GM20000 (cell line): ENCODE results near the gene ABHD10.

Experiments
- DNase-seq: peaks from one replicate; pipeline ENCODE4 v3.0.0; 2012; ENCODE audit warnings: low spot score
- TF ChIP-seq, protein P1 (sequence below): IDR thresholded peaks from 2 replicates; pipeline ENCODE4 v1.5.1; 2012; ENCODE audit warnings: mild to moderate bottlenecking, control low read depth; ENCODE audit errors: extremely low read depth, missing control alignments

The ABHD10 gene

DNA sequence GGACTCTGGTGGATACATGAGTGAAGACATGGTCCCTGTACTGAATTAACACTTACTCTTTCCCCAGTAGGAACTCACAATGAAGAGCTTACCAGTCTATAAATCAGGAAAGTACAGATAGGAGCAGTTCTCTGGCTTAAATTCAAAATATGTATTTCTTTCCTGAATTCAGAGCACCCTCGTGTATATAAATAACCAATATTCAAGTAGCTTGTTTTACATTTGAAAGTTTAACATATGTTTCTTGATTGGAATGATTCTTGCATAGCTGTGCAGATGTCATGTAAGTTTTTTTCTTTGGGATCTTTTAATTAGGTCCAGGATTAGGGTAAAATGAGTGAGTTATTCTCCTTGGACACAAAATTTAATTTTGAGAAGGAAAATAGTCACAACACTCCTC, 40.9 kb downstream of the ABHD10 start:
- TF ChIP-seq, protein P1, sequence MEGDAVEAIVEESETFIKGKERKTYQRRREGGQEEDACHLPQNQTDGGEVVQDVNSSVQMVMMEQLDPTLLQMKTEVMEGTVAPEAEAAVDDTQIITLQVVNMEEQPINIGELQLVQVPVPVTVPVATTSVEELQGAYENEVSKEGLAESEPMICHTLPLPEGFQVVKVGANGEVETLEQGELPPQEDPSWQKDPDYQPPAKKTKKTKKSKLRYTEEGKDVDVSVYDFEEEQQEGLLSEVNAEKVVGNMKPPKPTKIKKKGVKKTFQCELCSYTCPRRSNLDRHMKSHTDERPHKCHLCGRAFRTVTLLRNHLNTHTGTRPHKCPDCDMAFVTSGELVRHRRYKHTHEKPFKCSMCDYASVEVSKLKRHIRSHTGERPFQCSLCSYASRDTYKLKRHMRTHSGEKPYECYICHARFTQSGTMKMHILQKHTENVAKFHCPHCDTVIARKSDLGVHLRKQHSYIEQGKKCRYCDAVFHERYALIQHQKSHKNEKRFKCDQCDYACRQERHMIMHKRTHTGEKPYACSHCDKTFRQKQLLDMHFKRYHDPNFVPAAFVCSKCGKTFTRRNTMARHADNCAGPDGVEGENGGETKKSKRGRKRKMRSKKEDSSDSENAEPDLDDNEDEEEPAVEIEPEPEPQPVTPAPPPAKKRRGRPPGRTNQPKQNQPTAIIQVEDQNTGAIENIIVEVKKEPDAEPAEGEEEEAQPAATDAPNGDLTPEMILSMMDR, result no peak
- no peak for DNase-seq

DNA sequence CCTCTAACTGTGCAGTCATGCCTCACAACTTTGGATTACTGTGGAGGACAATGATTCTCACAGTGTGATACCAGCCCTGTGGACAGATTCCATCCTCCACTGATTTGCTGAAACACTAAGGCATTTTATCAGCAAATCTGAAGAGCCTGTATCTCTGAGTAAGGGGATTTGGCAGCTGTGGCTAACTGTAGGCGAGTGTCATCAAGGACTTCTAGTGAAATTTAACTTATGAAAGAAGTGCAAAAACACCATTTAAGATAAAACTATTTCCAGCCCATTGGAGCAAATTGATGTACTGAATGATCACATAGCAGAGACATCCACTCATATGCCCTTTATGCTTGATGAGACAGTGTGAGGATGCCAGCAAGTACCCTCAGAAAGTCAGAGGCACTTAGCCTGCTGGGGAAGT, 41.9 kb downstream of the ABHD10 start:
- TF ChIP-seq, protein P1, result no peak
- no peak for DNase-seq

DNA sequence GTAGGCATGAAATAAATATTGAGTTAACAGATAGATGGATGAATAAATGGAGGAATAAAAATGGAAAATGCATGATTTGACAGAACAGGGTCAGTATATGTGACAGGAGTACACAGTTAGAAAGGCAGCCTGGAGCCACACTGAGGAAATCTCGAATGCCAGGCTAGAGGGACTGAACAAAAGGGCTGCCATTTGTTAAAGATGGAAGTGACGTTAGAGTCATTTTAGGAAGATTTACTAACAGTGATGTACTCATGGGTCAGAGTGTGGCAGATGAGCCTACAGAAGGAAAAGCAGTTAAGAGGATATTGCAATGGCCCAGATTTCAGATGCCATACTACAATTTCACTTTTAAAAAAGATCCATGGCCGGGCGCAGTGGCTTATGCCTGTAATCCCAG, 48.3 kb downstream of the ABHD10 start:
- no peak for DNase-seq
- TF ChIP-seq, protein P1, result no peak

DNA sequence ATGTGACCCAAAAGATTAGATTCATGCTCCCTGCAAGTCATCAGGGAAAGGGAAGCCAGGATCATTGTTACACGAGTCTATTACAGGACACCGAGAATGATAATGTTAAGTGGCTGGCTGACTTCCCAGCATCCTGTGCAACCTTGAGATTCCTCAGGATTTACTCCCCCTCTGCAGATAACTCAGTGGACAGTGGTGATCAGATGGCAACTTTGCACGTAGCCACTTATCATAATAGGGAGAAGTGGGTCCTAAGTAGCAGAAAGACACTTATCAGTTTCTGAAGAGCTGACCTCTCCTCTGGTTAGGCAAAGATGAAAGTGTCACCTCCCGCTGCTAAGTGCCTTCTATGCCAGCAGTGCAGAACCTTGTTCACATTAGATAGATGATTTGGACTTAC, 49.0 kb downstream of the ABHD10 start:
- TF ChIP-seq, protein P1, result no peak
- DNase-seq, result no peak

DNA sequence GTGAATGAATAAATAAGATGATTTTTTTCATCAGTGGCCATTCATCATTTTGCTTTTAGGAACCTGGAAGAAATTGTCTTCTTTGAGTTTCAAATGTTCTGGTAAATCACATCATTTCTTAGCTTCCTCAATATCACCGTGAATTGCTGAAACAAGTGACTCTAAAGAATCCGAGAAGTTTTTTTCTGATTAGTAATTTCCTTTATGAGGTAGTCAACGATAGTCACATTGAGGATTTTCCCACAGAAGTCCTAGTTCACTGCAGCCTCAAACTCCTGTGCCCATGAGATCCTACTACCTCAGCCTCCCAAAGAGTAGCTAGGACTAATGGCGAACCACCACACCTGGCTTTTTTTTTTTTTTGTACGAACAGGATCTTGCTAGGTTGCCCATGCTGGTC, 52.1 kb downstream of the ABHD10 start:
- TF ChIP-seq, protein P1, result no peak
- DNase-seq, result no peak

DNA sequence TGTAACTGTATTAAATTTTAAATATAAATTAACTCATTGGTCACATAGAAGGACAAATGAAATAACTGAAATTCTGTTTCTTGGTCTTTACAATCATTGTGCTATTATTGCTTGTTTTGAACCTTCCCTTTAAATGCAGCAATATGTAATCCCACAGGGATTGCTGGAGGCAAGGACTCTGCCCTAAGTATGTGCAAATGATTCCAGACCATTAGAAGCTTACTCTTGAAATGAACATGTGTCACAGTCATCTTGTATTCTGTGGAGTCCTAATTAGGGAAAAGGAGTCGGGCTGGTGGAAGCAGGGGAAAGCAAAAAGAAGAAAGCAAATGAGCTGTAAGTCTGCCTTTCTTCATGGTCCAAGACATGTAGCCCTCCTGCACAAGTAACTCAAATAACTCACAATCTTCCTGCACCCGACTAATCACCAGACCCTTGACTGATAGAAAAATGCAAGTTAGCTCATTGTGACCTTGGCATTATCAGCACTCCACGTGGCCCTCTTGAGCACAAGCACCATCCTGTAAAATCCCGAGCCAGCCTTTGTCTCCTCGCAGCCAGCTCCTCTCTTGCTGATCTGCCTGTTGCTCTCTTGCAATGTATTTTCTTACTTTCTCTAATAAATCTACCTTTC, 53.4 kb downstream of the ABHD10 start:
- no peak for DNase-seq
- TF ChIP-seq, protein P1, result no peak

DNA sequence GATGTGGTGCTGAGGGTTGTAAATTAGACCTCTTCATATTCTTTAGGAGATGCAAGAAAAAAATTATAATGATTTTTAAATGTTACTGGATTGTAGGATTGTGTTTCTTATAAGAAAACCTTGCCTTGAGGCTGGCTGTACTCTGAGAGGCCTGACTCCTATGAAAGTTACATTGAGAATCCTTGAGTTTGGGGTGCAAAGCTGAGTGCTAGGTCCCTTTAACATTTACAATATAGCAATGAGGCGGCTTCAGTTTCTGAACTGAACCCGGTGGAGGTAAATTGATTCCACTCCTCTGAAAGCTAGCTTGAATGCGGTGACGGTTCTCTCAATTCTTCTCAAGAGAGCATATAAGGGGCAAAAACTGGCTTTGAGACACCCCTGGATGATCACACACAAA, 55.6 kb downstream of the ABHD10 start, which contains the start of gene TMPRSS7:
Gene TMPRSS7, plus strand, starts transcription at position 301 of the 400 bp plus-strand sequence. CDS start 110 bp downstream, outside the sequence.
- TF ChIP-seq, protein P1, result no peak
- DNase-seq, result no peak
